HG02571 (cell line): ENCODE results near the gene CT47C1.

ENCODE experiments used
- ATAC-seq: cut with Tn5 transposase; IDR thresholded peaks from one replicate; pipeline ENCODE4 v1.9.1; 2021; ENCODE audit warnings: mild to moderate bottlenecking, moderate library complexity; ENCODE audit not compliant: unreplicated experiment

CT47C1 gene

GRCh38 chrX:119073200-119073905 is 560 bp downstream of the CT47C1 start:
- ATAC-seq = no peak

DNA sequence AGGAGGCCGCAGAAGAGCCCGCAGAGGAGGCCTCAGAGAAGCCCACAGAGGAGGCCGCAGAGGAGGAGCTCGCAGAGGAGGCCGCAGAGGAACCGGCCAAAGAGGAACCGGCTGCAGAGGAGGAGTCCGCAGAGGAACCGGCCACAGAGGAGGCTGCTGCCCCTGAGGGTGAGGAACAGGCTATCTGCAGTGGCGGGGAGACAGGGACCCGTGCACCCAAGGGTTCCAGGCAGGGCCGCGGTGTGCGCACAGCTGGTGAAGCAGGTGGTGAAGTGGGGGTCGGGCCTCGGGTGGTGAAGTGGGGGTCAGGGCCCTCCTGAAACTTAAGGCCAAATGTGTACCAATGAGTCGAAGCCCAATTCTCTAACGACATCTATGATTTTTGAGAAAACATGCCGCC is 1.1 kb downstream of the CT47C1 start:
- ATAC-seq = no peak

DNA sequence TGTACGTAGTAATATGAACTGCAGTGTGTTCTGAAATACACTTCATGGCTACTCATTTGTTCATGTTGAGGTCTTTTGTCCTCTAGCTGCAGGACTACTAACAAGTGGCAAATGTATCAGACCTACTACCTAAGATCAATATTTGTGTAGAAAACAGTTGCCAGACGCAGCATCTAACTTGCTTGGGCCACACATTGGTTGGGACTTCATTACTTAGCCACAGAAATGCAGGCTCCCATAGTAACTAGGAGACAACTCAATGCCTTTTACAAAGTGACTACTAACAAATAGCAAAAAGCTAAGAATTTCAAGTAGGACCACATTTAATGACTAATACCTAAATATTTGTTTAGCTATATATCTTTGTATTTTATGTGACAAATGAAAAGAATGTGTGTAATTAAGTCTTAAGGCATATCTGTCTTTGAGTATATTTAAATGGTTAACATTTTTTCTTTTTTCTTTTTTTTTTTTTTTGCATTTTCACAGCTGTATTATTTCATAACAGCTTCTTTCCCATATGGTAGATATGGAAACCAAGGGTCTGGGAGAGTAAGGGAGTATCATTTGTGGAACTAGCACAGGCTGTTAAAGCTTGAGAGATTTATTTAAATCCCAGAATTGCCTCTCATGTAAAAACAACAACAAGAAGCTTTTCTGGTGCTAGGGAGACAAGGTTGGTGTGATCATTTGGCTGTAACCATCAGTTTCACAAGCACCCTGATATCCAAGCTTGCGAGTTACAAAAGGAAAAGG is 2.7 kb downstream of the CT47C1 start:
- ATAC-seq = no peak

GRCh38 chrX:119082278-119082677 is 9.5 kb downstream of the CT47C1 start:
- ATAC-seq = no peak

- no peak for ATAC-seq
Measured at GRCh38 chrX:119084766-119085165, 12.0 kb downstream of the CT47C1 start.

DNA sequence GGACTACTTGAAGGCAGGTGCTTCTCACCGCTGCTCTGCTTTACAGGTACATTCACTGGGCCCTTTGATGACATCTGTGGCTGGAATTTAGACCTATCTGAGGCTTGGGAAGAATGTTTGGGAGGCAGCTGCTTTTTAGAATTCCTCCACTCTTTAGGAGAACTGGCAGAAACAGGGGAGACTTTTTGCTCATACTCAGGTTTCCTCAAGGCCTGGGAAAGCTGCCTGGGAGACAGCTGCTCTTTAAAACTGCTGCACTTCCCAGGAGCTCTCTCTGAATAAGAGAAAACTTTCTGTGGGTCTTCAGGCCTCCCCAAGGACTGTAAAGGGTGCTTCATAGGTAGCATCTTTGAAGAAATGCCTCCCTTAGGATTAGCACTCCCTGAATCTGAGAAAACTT is 14.3 kb downstream of the CT47C1 start:
- ATAC-seq = no peak

DNA sequence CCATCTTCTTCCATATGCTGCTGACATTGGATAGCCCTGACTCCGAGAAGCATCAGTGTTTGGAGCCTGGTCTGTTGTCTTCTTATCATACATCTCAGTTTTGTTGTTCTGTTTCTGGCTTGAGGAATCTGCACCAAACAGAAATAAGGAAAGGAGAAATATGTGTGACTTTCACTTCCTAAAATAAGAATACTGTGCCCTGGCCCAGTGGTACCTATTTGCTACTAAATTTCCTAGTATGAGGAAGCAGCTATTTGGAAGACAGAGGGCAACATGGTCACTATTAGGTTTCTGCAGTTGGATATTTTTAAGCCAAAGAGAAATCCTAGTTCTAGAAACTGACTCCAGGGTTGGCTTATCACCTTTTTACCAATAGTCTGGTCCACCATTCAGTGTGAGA is 16.8 kb downstream of the CT47C1 start:
- no peak for ATAC-seq

DNA sequence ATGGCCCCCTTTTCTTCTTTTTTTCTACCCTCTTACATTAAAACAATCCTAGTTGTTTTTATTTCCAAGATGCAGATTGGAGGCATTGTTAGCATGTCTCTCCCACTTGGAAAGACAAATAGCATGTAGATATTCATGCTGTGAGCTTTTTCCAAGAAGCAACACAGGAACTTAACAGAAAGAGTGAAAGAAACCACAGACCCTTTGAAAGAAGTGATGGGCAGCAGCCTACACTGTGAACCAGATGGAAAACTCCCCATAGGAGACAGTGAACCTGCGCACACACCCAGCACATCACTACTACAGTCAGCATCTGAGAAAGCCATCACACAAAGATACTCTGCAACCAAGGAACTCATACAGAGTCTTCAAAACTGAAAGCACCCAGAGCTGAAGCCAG is 17.8 kb downstream of the CT47C1 start:
- ATAC-seq = no peak

DNA sequence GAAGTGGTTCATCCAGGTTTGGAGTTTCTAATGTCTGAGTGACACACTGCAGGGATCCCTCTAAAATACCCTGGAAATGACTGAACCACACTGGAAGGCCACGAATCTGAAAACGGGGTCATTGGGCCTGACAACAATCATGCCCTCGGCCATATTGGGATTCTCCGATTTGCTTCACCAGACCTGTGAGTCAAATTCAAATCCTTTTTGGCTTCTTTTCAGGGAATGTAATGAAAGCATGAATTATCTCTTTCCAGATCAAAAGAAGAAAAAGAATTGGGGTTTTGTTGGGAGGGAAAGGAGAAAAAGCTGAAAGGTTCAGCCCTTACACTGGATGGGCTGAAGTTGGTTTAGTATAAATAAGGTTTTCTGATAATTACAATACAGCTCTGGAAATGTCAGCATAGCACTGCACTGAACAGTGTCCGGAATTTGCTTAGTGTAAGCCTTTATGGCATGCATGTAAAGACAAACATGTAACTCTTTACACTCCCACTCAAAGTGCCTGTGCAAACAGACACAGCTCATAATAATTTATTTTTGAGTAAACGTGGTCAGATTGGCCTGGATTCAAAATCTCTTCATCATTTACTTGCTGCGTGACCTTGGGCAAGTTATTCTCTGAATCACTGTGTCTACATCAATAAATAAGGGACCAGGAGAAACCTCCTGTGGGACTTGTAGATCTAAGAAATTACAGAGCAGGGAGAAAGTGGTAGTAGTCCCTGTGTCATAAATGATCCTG is 21.4 kb downstream of the CT47C1 start:
- no peak for ATAC-seq

- no peak for ATAC-seq
Measured at GRCh38 chrX:119094819-119095218, 22.0 kb downstream of the CT47C1 start.

DNA sequence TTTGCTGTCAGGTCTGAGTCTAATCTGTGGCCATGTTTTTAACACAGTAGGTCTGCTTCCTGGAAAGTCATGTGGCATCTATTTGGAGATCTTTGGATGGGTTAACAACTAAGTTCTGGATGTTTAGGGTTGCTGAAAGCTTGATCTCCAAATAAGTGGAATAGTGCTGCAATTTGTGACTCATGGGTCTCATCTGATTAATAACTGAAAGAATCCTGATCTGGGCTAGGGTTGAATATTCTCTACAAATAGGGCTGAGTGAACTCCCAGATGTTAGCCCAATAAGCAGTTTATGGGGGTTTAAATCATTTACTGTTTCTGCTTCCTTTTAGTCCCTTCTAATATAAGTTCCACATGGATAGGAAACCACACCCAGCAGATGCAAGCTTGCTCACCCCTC is 23.1 kb downstream of the CT47C1 start:
- no peak for ATAC-seq

DNA sequence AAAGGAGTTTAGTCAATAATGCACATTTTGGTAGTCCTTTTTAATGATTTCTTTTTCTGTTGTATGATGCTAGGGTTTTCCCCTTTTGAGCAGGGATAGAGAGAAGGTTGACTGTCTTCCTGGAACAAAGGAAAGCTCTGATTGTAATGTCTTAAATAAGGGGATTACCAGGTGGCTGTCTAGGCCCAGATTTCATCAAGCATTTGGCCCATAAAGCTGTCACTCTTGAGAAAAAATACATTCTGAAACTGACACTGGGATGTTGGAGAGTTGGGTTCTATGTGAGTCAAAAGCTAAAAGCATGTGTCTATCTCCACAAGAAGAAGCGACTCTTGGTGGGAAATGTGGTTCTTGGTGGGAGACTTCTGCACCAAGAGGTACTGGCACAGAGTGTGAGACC is 28.4 kb downstream of the CT47C1 start:
- ATAC-seq = no peak

GRCh38 chrX:119105826-119106225 is 33.0 kb downstream of the CT47C1 start:
- ATAC-seq = no peak

- no peak for ATAC-seq
Measured at GRCh38 chrX:119107206-119107605, 34.4 kb downstream of the CT47C1 start.

- no peak for ATAC-seq
Measured at GRCh38 chrX:119118780-119119395, 46.1 kb downstream of the CT47C1 start.

DNA sequence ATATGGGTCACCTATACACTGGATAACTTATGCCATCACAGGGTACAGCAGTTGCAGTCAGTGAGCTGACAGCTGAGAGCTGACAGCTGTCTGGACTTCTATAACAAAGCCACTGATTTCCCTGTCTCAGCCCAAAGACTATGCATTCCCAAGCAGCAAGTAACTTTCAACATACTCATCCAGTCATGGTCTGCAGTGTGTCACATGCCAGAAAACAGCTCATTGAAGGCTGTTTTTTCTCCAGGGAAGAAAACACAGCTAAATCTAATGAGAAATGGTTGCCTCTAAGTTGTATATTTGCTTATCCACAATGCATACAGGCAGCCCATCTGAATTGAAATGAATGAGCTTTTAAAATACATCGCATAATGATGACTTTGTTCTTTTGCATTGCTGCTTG is 48.5 kb downstream of the CT47C1 start:
- ATAC-seq = no peak
